Large intestine (tissue), 3 donors: Measurements from ENCODE around the gene SYNDIG1. TPM values are rescaled to one million over a fixed set of nuclear protein-coding genes. Genes with fewer than 3 reads are reported as not detected.

Experiments used
- DNase-seq, 2 donors: peaks; one replicate each; pipeline versions ENCODE4 v3.0.0 to v3.0.0-alpha.2; 2013
- H3K27ac ChIP-seq: one replicate; pipeline ENCODE4 v1.5.1; 2013; ENCODE audit warnings: low read length
- H3K27me3 ChIP-seq: 2 replicates; pipeline ENCODE4 v1.6.1; 2013; ENCODE audit warnings: low read length; ENCODE audit not compliant: control insufficient read depth, insufficient read depth
- H3K36me3 ChIP-seq: 2 replicates; pipeline ENCODE4 v1.6.1; 2013; ENCODE audit warnings: low read length; ENCODE audit not compliant: control insufficient read depth, insufficient read depth
- H3K4me1 ChIP-seq: one replicate; pipeline ENCODE4 v1.6.1; 2013; ENCODE audit warnings: low read length; ENCODE audit not compliant: control insufficient read depth, insufficient read depth
- H3K4me3 ChIP-seq: one replicate; pipeline ENCODE4 v1.5.1; 2013; ENCODE audit warnings: low read length
- H3K9me3 ChIP-seq: one replicate; pipeline ENCODE4 v1.6.1; 2013; ENCODE audit warnings: mild to moderate bottlenecking, low read depth, low read length, moderate library complexity; ENCODE audit not compliant: control insufficient read depth
- WGBS: methylation state at CpG from one replicate; pipeline ENCODE4 v1.1.5; 2013; ENCODE audit warnings: low lambda C conversion rate; ENCODE audit not compliant: insufficient coverage; 5-methylcytosine and 5-hydroxymethylcytosine counted together
- polyA plus RNA-seq: library from polyadenylated mRNA; unstranded; fragments of 120-200 nt; gene quantifications from one replicate; pipeline ENCODE4 v1.2.1, GENCODE V29; 2013

Gene SYNDIG1
- polyA plus RNA-seq, 1 donor, result 2.0 TPM

DNA sequence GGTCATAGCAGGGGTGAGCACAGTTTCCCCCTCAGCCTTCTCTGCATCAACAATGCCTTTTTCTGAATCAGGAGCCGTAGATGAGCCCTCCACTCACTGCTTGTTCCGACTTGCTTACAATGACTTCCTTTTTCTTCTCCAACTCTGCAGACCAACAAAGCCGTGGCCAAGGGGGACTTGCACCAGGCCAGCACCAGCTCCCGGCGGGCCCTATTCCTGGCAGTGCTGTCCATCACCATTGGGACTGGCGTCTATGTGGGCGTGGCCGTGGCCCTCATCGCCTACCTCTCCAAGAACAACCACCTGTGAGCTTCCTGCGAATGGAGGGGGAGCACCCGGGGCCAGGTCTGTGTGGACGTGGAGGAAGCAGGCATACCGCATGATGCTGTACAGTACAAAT, 195.8 kb downstream of the SYNDIG1 start:
- WGBS, result 90% methylated on average over 2 of the region's 13 CpGs
- Histone ChIP-seq H3K4me1 (no peaks in the 10 kb centered on the region), H3K36me3 (no peaks in the 10 kb centered on the region), H3K9me3 (no peaks in the 10 kb centered on the region), H3K27ac (no peak overlapping the region), H3K27me3 (no peaks in the 10 kb centered on the region), H3K4me3 (no peak overlapping the region)
- DNase-seq, result no peak

DNA sequence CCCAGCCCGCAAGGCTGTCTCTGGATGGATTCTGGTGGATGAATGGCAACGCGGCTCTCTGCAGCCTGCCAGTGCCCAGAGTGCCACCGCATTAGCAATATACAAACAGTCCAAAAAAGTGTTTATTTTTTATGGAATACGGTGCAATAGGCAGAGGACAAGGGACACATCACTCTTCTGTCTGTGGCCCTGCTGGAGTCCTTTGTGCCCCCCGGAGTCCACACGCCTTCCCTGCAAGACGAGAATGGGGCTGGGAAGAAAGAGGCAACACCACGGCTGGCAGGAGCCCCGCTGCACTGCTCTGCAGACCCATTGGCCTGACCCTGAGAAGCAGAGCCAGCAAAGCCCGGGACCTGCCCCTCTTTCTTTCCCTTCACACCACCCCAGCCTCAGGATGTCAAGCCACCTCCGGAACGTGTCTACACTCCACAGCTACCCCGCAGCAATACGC, 196.3 kb downstream of the SYNDIG1 start:
- Histone ChIP-seq H3K27me3 (no peaks in the 10 kb centered on the region), H3K27ac (no peak overlapping the region), H3K4me1 (no peaks in the 10 kb centered on the region), H3K36me3 (no peaks in the 10 kb centered on the region), H3K4me3 (no peak overlapping the region), H3K9me3 (no peaks in the 10 kb centered on the region)
- WGBS, result no CpG with 5 or more reads among the region's 15 CpGs
- no peak for DNase-seq

DNA sequence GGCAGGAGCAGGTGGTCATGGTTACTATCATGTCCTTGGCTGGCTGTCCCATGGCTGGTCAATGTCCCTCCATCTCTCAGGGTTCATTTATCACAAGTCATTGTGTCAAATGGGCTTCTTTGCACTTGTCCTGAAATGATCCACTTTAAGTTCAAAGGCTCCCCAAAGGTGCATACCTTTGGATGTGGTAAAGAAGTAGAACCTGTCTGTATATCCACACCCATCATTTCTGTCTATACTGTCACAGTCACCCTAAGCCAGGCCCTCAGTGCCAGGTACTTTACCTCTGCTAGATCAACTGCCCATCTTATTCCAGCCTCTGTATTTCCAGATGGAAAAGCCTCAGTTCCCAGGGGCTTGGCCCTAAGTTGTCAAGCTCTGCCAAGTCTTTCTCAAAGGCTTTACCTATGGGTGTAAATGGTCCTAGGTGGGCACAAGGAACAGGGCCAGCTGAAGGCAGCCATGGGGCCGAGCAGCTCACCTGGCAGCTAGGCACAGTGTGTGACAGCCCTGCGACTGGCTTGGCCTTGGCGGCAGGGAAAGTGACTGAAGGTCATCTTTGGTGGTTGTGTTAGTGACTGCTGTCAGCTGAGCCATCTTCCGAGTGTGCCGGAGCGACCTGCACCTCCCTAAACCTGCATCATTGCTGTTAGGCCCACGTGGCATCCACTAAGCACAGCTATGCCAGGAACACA, 198.4 kb downstream of the SYNDIG1 start:
- H3K36me3 ChIP-seq, result no peaks in the 10 kb centered on the region
- no peak overlapping the region for H3K4me3 ChIP-seq
- no peak for DNase-seq
- H3K4me1 ChIP-seq, result no peaks in the 10 kb centered on the region
- no peaks in the 10 kb centered on the region for H3K27me3 ChIP-seq
- H3K27ac ChIP-seq, result no peak overlapping the region
- no CpG with 5 or more reads among the region's 7 CpGs for WGBS
- no peaks in the 10 kb centered on the region for H3K9me3 ChIP-seq

DNA sequence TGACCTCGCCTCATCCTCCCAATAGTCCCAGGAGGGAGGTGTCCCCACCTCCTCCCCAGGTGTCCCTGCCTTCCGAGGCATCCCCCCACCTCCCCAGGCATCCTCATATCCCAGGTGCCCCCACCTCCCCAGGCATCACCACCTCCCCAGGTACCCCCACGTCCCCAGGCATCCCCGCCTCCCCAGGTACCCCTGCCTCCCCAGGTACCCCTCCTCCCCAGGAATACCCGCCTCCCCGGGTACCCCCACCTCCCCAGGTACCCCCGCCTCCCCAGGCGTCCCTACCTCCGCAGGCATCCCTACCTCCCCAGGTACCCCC, 198.9 kb downstream of the SYNDIG1 start:
- DNase-seq, result no peak
- no peaks in the 10 kb centered on the region for H3K27me3 ChIP-seq
- H3K36me3 ChIP-seq, result no peaks in the 10 kb centered on the region
- no peak overlapping the region for H3K27ac ChIP-seq
- no CpG with 5 or more reads among the region's 9 CpGs for WGBS
- H3K4me1 ChIP-seq, result no peaks in the 10 kb centered on the region
- H3K9me3 ChIP-seq, result no peaks in the 10 kb centered on the region
- H3K4me3 ChIP-seq, result no peak overlapping the region

DNA sequence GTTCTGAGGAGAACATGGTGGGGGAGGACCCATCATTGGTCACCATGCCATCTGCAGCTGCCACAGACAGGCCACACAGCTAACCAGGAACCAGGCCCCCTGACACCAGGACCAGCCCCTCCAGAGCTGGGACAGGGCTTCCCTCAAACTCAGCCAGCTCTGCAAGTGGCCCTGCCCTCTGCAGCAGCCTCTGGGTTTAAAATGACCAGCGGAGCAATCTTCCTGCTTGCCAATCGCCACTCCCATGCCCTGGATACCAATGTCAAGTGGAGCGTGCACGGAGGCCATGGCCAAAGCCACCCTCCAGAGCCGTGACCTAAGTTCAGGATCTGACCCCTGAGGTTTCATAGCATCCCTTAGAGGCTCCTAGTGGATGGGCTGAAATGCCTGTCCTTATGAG, 199.4 kb downstream of the SYNDIG1 start:
- H3K27ac ChIP-seq, result no peak overlapping the region
- DNase-seq, result no peak
- no peaks in the 10 kb centered on the region for H3K27me3 ChIP-seq
- no CpG with 5 or more reads among the region's 5 CpGs for WGBS
- H3K9me3 ChIP-seq, result no peaks in the 10 kb centered on the region
- no peak overlapping the region for H3K4me3 ChIP-seq
- no peaks in the 10 kb centered on the region for H3K36me3 ChIP-seq
- H3K4me1 ChIP-seq, result no peaks in the 10 kb centered on the region

DNA sequence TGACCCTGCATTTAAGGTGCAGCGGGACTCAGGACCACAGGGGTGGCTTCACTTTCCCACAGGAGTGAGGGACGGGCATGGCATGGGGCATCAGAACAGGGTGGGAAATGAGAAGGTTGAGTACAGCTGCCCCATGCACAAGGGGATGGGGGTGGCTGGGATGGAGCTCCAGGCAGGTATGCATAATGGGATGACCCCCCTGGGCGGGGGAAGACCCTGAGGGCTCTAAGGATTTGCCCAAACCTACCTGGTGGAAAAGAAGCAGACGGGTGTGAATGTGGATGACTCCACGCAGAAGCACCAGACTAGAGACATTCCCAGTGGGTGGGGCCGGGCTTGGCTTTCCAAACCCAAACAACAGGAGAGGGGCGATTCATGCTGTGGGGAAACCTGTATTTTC, 200.3 kb downstream of the SYNDIG1 start:
- no peaks in the 10 kb centered on the region for H3K9me3 ChIP-seq
- H3K36me3 ChIP-seq, result no peaks in the 10 kb centered on the region
- no peaks in the 10 kb centered on the region for H3K4me1 ChIP-seq
- H3K27ac ChIP-seq, result no peak overlapping the region
- no CpG with 5 or more reads among the region's 7 CpGs for WGBS
- DNase-seq, result no peak
- no peaks in the 10 kb centered on the region for H3K27me3 ChIP-seq
- no peak overlapping the region for H3K4me3 ChIP-seq

DNA sequence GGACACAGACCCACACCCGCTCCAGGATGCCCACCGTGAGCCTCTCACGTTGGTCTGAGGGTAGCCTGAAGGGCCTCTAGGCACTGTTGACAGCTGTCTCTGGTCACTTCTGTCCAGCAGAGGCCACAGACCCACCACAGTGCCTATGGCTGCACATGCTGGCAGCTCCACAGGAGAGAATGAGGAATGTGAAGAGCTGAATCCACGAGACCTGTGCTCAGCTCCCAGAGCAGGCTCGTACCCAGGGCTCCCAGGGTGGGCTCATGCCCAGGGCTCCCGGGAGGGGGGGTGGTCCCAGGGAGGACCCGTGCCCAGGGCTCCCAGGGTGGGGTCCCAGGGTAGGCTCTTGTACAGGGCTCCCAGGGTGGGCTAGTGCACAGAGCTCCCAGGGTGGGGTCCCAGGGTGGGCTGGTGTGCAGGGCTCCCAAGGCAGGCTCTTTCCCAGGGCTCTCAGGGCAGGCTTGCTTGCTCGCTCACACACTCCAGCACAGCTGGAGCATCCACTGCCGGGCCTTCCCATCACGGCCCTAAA, 201.0 kb downstream of the SYNDIG1 start:
- H3K4me1 ChIP-seq, result no peaks in the 10 kb centered on the region
- no peaks in the 10 kb centered on the region for H3K9me3 ChIP-seq
- WGBS, result no CpG with 5 or more reads among the region's 10 CpGs
- no peak overlapping the region for H3K27ac ChIP-seq
- no peak overlapping the region for H3K4me3 ChIP-seq
- no peaks in the 10 kb centered on the region for H3K36me3 ChIP-seq
- H3K27me3 ChIP-seq, result no peaks in the 10 kb centered on the region
- DNase-seq, result no peak

DNA sequence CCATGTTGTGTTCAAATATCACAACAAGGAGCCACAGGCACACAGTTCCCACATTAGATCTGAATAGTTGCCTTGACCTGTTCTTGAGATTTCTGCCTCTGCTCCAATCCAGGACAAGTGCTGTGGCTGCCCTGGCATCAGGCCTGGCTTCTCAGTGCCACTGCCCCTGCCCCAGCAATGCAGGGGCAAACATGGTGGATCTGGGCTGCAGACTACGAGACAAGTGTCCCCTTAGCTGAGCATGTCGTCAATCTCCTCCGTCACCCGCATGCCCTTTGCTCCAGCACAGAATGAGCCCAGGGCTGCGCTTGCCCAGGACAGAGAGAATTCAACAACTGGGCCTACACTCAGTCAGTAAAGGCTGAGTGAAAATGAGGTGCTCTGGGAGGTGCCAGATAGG, 201.6 kb downstream of the SYNDIG1 start:
- no peaks in the 10 kb centered on the region for H3K9me3 ChIP-seq
- WGBS, result no CpG with 5 or more reads among the region's 5 CpGs
- no peaks in the 10 kb centered on the region for H3K36me3 ChIP-seq
- DNase-seq, result no peak
- no peaks in the 10 kb centered on the region for H3K4me1 ChIP-seq
- no peak overlapping the region for H3K27ac ChIP-seq
- no peaks in the 10 kb centered on the region for H3K27me3 ChIP-seq
- no peak overlapping the region for H3K4me3 ChIP-seq

DNA sequence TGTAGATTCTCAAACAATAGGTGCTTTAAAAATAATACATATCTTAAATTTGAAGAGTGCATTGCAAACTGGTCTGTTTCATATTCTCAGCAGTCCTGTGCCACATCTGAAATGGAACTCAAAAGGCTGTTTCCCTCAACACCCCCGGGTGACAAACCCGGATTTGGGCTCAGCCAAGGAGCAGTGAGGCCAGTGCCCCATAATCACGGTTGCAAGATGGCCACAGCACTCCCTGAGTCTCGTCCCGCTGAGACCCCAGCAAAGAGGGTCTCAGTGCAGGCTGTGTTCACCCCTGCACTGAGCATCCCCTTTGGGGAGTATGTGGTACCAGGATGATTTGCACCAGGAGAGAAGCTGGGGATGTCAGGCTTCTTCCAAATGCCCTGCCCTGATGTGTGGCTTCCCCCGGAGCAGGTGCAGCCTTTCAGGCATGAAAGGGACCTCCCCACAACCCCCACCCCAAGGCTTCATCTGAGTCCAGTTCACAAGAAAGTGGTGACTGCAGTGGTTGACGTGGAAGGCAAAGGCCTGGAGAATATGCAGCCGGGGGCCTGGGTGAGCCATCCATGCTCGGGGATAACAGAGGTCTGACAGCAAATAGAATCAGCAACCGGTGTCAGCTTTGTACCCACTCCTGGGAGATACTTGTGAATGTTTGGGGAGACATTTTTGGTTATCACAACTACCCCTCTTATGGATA, 202.9 kb downstream of the SYNDIG1 start:
- no peaks in the 10 kb centered on the region for H3K27me3 ChIP-seq
- no peak for DNase-seq
- H3K4me3 ChIP-seq, result no peak overlapping the region
- H3K27ac ChIP-seq, result no peak overlapping the region
- no peaks in the 10 kb centered on the region for H3K9me3 ChIP-seq
- no peaks in the 10 kb centered on the region for H3K36me3 ChIP-seq
- peaks cover 3% of the 10 kb centered on the region for H3K4me1 ChIP-seq
- WGBS, result no CpG with 5 or more reads among the region's 10 CpGs

DNA sequence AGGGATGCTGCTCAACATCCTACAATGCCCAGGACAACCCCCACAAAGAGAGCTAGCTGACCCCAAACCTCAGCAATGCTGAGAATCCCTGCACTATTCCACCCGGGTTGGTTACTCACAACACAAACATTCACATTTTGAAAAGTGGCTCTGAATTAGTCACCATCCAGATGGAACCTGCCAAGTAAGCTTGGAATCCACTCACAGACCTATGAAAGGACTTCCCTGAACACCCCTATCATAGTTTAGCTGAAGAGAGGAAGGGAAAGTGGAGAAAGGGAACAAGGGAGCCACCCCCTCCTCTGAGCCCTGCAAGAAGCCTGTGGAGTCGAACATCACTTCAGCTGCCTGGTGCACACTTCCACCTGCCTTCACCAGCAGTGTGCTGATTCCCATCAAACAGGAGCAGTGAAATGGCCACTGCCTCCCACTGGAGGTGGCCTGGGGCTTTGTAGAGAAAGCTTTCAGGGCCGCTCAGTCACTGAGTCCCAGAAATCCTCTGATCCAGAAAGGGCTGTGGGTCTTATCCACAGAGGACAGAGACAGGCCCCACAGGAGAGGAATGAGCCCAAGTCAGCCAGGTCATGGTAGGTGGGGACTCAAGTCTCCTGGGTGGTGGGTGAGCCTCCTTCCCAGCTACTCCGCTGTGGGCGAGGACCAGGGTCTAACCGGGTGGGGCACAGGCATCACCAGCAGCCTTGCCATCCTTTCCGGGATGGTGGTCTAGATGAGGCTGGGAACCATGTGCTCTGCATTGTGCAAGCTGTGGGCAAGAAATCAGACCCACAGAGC, 203.7 kb downstream of the SYNDIG1 start:
- WGBS, result no CpG with 5 or more reads among the region's 7 CpGs
- Histone ChIP-seq H3K9me3 (no peaks in the 10 kb centered on the region), H3K27me3 (no peaks in the 10 kb centered on the region), H3K4me3 (no peak overlapping the region), H3K27ac (no peak overlapping the region), H3K36me3 (no peaks in the 10 kb centered on the region), H3K4me1 (peaks cover 7% of the 10 kb centered on the region)
- DNase-seq, result no peak
